Stimulated activated CD8-positive, alpha-beta memory T cell treated with anti-CD3 and anti-CD28 coated beads, Interleukin-4, amount 100 ng/mL, for 24 hours (primary cell): ENCODE results near the gene UBE3A.
"Not testable (repeated sequence)": the region's sequence is repeated elsewhere in the genome, so short reads cannot be mapped to it uniquely, and the experiment has no call there.

Experiments used
- DNase-seq: peaks from one replicate; pipeline ENCODE4 v3.0.0-alpha.2; 2020; ENCODE audit warnings: low read depth

Gene UBE3A

DNA sequence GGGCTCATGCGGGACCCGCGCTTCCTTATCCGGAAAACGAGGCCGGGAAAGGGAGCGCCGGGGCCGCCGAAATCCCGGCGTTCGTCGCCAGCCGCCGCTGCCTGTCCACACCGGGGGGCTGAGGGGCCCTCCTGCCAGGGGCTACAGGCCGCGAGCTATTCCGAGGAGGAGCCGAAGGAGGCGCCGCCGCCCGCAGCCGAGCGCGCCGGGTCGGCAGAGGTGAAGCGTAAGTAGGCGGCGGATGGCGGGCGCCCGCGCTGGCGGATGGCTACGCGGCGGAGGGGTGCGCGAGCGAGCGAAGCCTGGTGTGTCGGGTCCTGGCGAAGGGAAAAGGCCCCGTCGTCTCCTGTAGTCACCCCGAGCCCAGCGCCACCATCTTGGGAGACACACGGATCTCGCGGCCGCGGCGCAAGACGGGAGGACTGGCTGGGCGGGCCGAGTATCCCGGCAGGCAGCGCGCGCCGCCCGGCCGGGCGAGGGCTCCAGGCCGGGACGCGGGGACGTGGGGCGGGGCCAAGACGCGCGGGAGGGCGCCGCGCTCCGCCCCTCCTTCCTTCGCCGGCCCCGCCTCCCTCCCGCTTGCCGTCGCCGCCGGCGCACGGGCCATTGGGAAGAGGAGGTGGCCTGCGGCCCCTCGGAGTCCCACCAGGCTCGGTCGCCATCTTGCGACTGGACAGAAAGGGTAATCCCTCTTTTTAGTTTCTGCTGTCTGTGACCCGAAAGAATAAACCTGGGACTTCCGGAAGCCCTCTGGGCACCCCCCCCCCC, at the start of gene UBE3A:
Gene UBE3A (minus strand): TSS at position 424 of the 768 bp plus-strand sequence. CDS start 29,917 bp downstream, outside the sequence.
- peak; percentile 83 for DNase-seq

- DNase-seq = no peak
Measured at GRCh38 chr15:25487226-25487884, 48.5 kb upstream of the UBE3A start.

DNA sequence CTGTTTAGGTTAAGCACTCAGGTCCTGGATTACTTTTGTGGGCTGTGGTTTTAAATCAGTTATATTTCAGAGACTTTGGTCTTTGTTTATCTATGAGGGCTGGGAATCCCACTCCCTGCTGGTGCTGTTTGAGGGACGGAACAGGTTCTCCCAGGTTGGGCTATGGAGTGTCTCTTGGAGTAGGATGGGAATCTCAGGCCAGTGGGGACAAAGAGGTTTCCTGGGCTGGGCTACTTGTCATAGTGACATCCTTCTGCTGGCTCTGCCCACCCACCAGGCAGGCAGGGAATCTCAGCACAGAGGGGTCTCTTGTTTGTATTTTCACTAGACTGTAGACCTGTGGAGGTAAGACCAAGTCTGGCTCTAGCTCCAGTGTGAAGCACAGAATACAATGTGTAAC, 47.2 kb upstream of the UBE3A start:
- no peak for DNase-seq

DNA sequence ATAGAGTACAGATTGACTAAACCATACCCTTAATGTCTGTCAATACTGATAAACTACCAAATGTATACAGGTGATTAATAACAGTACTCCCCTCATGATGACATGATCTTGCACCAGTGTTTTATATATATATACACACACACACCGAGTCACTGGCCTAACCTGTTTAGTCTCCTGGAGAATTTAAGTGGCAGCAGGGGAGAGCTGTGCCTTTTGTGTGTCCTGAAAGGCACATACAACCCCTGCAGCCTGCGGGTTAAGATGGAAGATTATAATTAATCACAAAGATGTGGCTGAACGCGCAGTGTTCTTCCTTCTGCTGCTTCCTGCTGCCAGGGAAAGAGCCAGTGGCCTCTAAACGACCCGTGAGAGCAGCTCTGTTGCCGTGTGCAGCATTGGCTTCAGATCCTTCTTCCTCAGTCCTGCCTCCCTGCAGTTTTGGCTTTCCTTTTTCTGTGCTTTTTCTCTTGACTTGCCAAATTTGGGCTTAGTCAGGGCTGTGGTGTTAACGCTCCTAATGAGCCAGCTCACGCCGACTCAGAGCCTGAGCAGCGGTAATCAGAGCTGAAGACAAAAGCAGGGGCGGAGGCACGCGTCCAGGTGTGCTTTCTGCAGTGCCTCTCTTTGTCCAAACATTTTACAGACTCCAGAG, 42.5 kb upstream of the UBE3A start:
- no peak for DNase-seq

GRCh38 chr15:25478313-25478712, 39.5 kb upstream of the UBE3A start:
- no peak for DNase-seq

DNA sequence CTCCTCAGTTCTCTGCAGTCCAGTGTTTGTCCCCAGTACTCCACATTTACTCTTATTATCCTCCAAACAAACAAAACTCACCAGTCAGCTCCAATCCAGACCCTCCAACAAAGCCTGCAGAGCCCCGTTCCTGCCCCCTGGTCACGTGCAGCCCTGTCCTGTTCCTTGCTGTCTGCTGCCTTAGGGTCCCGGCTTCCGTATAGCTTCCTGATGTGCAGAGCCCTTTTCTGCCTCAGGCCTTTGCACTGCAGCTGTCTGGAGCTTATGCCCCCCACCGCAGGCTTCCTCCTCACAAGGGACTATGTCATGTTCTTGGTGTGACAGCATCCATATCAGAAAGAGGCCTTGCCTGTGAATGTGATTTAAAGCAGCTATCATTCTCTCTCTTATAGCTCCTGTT, 39.0 kb upstream of the UBE3A start:
- no peak for DNase-seq

- no peak for DNase-seq
Measured at GRCh38 chr15:25474251-25474650, 35.4 kb upstream of the UBE3A start.

DNA sequence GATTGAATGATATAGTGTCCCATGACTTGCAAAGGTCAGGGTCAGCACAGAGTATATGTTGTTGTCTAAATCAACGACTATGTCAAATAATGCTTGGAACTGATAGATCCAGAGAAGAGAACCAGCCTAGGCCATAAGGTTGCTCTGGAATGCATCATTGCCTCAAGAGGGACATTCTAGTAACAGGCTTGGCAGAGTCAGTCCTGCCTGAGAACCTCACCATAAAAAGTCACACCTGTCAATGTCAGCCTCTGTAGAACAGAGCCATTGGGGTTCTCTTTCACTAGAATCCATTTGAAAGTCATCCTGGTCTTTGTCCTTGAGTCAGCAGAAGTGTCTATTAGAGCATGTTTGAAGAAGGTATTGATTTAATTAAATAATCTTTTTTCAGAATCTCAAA, 31.4 kb upstream of the UBE3A start:
- no peak for DNase-seq

- DNase-seq = no peak
Measured at GRCh38 chr15:25469377-25469776, 30.6 kb upstream of the UBE3A start.

DNA sequence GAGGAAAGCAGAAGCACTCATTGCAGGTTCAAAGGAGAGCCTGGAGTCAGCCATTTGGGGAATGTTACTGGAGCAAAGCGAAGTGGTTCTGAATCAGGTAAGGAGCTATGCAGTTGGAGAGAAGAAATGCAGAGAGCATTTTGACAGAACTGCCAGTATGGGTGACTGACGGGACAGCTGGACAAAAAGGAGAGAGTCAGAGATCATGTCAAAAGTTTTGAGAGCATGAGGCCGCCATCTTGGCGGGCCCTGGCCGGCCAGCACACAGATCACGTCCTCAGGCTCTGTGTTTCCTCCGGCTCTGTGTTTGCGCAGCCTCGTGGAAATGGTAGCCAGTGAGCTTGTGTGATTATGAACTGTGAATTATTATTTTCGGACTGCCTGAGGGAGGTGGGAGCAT, 29.8 kb upstream of the UBE3A start:
- DNase-seq = no peak

GRCh38 chr15:25465835-25466234, 27.0 kb upstream of the UBE3A start:
- no peak for DNase-seq

- DNase-seq = no peak
Measured at GRCh38 chr15:25464784-25465183, 26.0 kb upstream of the UBE3A start.

GRCh38 chr15:25464383-25464782, 25.6 kb upstream of the UBE3A start:
- no peak for DNase-seq

DNA sequence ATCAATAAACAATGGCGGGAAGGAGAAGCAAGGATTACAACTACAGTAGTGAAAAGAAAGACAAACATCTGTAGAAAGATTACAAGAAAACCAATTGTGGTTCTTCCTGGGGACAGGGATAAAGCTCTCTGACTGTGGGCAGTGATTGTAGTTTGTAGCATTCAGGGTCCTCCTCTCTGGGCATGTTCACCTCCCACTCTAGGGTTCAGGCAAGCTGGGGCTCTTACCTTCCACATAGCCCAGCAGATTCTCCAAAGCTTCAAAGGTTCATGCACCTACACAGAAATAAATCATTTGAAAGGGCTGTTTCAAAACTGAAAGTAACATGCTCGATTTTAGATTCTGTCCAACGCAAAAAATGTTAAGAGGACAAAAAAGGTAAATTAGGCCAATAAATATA, 17.4 kb upstream of the UBE3A start:
- DNase-seq = no peak

DNA sequence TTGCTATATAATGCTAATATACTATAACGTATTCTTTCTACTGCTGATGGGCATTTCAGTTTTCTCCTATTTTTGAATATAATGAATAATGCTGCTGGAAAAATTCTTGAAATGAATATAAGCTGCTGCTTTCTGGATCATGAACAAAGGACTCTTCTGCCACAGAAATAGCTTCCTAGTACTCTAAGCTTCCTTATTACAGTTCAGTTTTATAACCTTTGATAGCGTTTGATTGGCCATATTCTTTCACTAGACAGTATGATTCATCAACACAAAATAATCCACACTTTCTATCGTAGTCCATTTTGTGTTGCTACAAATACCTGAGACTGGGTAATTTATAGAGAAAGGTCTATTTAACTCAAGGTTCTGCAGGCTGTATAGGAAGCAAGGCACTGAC, 16.4 kb upstream of the UBE3A start:
- DNase-seq = no peak

DNA sequence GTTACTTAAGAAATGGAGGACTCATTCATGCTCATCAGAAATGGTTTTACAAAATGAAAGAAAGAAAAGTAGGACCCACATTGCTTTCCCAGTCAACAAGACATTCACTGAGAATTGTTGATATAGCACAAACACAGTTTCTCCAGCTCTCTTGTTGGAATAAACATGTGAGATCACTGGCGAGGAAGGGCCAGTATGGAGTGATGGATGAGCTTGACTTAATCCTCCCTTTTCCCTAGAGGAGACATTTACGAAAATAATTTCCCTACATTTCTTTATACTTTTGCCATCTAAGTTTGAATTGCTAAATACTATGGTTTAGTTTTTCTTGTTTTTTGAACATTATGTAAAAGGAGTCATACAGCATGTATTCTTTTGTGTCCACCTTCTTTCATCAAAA, 15.9 kb upstream of the UBE3A start:
- no peak for DNase-seq

GRCh38 chr15:25453246-25453645, 14.4 kb upstream of the UBE3A start:
- DNase-seq = not testable (repeated sequence)

DNA sequence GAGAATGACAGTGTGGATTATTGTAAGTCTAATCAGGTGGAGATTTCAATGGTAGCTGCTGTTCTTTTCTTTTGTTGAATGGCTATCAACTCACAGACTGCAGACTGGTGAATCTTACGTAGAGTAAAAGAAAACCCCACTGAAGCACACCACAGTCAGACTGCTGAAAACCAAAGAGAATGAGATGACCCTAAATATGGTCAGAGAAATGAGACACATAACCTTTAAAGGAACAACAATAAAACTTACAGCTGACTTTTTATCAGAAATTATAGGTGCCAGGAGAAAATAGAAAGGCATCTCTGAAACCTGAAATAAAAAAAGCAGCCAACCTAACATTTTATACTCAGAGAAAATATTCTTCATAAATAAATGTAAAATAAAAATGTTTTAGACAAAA, 12.7 kb upstream of the UBE3A start:
- DNase-seq = no peak

DNA sequence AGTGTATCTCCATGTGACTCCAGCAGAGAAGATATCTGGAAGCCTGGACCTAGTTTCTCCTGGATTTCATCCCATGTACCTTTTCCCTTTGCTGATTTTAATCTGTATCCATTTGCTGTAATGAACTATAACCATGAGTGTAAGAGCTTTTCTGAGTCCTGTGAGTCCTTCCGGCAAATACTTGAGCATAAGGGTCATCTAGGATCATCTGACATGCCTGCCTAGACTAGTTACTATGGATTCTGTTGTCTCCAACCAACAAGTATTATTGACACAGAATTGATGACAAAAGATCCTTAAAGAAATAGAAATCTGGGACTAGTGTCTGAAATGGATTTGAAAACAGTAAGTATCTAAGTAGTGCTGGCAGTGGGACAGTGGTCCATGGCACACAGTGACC, 11.3 kb upstream of the UBE3A start:
- no peak for DNase-seq

- DNase-seq = no peak
Measured at GRCh38 chr15:25446076-25446475, 7.3 kb upstream of the UBE3A start.

GRCh38 chr15:25445412-25445811, 6.6 kb upstream of the UBE3A start:
- DNase-seq = no peak

DNA sequence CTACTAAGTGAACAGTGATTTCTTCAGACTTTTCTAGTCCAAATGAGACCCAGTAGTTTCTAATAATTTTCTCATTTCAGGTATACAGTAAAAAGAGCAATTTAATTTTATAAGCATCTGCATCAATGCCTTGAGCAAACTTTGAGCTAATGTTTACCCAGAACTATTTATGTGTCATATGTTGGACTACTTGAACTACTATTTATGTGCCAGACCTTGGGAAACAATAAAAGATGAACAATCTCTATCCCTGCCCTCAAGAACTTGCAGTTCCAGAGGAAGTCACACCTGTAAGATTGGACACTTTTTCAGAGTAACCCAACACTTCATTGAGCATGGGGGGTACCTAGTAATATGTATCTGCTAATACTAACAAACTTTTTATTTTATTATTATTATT, 2.3 kb upstream of the UBE3A start:
- no peak for DNase-seq

- DNase-seq = no peak
Measured at GRCh38 chr15:25439369-25439836, 579 bp upstream of the UBE3A start.
